ENCODE measurements around the gene MFAP4. TPM values are rescaled to one million over a fixed set of nuclear protein-coding genes. Genes with fewer than 3 reads are reported as not detected.

Gene MFAP4
- total RNA-seq, 1 experiment from 2014 or later, result not detected

DNA sequence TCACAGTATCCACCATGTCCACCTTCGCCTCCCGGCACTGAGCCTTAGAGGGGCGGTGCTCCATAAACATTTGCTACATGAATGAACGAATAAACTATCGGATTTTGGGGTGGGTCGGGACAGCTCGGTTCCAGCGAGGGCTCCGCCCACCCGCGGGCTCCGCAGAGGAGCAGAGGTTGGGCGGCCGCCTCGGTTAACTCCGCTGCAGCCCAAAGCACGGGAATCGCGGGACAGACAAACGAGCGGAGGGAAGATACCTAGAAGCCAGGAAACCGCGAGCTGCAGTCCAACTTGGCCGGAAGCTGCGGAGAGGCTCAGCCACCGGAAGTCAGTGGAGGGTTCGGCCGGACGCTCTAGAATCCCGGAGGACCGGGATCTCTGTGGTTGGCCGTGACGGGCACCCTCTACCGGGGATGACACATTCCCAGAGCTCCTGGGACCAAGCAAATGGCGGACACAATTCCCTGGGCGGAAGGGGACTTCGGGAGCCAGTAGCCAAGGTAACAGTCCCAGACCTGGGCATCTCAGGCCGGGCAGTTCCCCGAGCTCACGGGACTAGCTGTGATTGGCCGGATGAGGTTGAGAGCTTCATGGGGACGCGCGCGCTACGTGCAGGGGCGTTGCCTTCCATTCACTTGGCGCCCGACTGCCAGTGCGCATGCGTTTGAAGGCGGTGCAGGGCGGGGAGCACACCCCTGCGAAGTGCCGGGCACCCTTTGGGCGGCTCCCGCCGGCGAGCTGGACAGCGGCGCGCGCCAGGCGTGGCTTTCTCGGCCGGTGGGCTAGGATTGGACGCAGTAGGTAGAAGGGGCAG, 9.2 kb downstream of the MFAP4 start:
- intact Hi-C loops (cut with micrococcal nuclease; ENCODE audit: unreplicated experiment), result no loop called here
- H3K79me2 ChIP-seq (ENCODE audit: low read depth), result peaks cover 26% of the 10 kb centered on the region
- TF ChIP-seq, protein P1, sequence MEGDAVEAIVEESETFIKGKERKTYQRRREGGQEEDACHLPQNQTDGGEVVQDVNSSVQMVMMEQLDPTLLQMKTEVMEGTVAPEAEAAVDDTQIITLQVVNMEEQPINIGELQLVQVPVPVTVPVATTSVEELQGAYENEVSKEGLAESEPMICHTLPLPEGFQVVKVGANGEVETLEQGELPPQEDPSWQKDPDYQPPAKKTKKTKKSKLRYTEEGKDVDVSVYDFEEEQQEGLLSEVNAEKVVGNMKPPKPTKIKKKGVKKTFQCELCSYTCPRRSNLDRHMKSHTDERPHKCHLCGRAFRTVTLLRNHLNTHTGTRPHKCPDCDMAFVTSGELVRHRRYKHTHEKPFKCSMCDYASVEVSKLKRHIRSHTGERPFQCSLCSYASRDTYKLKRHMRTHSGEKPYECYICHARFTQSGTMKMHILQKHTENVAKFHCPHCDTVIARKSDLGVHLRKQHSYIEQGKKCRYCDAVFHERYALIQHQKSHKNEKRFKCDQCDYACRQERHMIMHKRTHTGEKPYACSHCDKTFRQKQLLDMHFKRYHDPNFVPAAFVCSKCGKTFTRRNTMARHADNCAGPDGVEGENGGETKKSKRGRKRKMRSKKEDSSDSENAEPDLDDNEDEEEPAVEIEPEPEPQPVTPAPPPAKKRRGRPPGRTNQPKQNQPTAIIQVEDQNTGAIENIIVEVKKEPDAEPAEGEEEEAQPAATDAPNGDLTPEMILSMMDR (conservative IDR thresholded peaks at IDR 0.05), result 0 out of 2 replicates have a peak, but pooled peaks have one; percentile 21
- TF ChIP-seq EZH2 (IDR thresholded peaks at IDR 0.05; ENCODE audit: low read depth), result no peak
- H4K20me1 ChIP-seq (ENCODE audit: insufficient read depth), result no peaks in the 10 kb centered on the region
- peak; percentile 97 to 100 for DNase-seq
- peak overlapping the region; percentile 89 for H3K4me2 ChIP-seq
- CTCF ChIA-PET, result interaction anchor here (0.6 to 1.9 kb wide), 5 partner anchors 15 to 1922 kb away, joined by 3 to 27 read pairs (median 3); partner anchors contain the start of gene B9D1
- peaks cover 16% of the 10 kb centered on the region for H3F3A ChIP-seq (ENCODE audit: insufficient read depth, low read depth)
- TSS peak; percentile 69 for BruUV-seq (replicated peaks)
- 0 out of 2 replicates have a peak, but pooled peaks cover 7% of the 10 kb centered on the region for H3K36me3 ChIP-seq (ENCODE audit: low read depth)
- no peaks in the 10 kb centered on the region for H3K9me3 ChIP-seq (ENCODE audit: insufficient read depth, low read depth)
- no peaks in the 10 kb centered on the region for H3K27me3 ChIP-seq (ENCODE audit: insufficient read depth, low read depth)
- H3K27ac ChIP-seq, result peak overlapping the region; percentile 79
- peaks cover 19% of the 10 kb centered on the region for H3K4me1 ChIP-seq (replicated peaks; ENCODE audit: insufficient read depth)
- POLR2A ChIA-PET (ENCODE audit: unreplicated experiment), result interaction anchor here (0.5 to 1.5 kb wide), 26 partner anchors 9 to 1458 kb away, joined by 3 to 21 read pairs (median 4); partner anchors contain the start of genes ALDH3A1, ALDH3A2, B9D1 and MFAP4
- no peaks in the 10 kb centered on the region for H3K9me2 ChIP-seq (ENCODE audit: insufficient read depth)
- H3K4me3 ChIP-seq, result peak overlapping the region; percentile 79
- H2AFZ ChIP-seq, result peak overlapping the region; percentile 92

DNA sequence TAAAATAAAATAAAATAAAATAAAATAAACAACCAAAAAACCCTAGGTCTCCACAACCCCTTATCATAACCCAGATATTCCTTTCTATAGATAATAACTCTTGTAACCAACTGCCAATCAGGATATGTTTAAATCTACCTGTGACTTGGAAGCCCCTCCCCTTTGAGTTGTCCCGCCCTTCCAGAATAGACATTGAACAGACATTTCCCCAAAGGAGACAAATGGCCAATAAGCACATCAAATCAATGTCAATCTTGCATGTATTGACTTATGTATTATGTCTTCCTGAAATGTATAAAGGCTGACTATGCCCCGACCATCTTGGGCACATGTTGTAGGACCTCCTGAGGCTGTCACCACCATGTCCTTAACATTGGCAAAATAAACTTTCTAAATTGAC, 10.2 kb downstream of the MFAP4 start:
- intact Hi-C loops (cut with micrococcal nuclease; ENCODE audit: unreplicated experiment), result no loop called here
- peak overlapping the region; percentile 92 for H2AFZ ChIP-seq

DNA sequence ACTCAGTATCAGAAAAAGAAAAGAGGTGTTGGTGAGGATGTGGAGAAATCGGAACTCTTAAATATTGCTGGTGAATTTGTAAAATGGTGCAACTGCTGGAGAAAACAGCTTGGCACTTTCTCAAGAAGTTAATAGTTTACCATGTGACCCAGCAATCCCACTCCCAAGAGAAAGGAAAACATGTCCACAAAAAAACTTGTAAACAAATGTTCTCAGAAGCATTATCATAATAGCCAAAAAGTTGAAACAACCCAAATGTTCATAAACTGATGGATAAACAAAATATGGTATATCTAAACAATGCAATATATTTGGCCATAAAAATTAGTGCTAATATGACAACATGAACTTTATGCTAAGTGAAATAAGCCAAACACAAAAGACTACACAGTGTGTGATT, 11.3 kb downstream of the MFAP4 start:
- H3K79me2 ChIP-seq (ENCODE audit: low read depth), result peaks cover 26% of the 10 kb centered on the region
- H3K27ac ChIP-seq, result no peak overlapping the region
- intact Hi-C loops (cut with micrococcal nuclease; ENCODE audit: unreplicated experiment), result no loop called here
- DNase-seq, result no peak
- peak overlapping the region; percentile 89 for H3K4me2 ChIP-seq
- no peaks in the 10 kb centered on the region for H4K20me1 ChIP-seq (ENCODE audit: insufficient read depth)
- no peaks in the 10 kb centered on the region for H3K27me3 ChIP-seq (ENCODE audit: insufficient read depth, low read depth)
- peaks cover 19% of the 10 kb centered on the region for H3K4me1 ChIP-seq (replicated peaks; ENCODE audit: insufficient read depth)
- ChIA-PET CTCF (no interaction called here), POLR2A (ENCODE audit: unreplicated experiment) (no interaction called here)
- peaks cover 16% of the 10 kb centered on the region for H3F3A ChIP-seq (ENCODE audit: insufficient read depth, low read depth)
- no peaks in the 10 kb centered on the region for H3K9me2 ChIP-seq (ENCODE audit: insufficient read depth)
- no peaks in the 10 kb centered on the region for H3K36me3 ChIP-seq (ENCODE audit: low read depth)
- no peaks in the 10 kb centered on the region for H3K9me3 ChIP-seq (ENCODE audit: insufficient read depth, low read depth)
- TF ChIP-seq EZH2 (IDR thresholded peaks at IDR 0.05; ENCODE audit: low read depth), result no peak
- TF ChIP-seq, protein P1 (conservative IDR thresholded peaks at IDR 0.05), result no peak
- H3K4me3 ChIP-seq, result no peak overlapping the region
- BruUV-seq (replicated peaks), result TSS peak; percentile 12
- no peak overlapping the region for H2AFZ ChIP-seq

More for the DNA sequence above, 10.2 kb downstream of the MFAP4 start:
- no TSS peak for BruUV-seq (replicated peaks)
- Histone ChIP-seq H3K9me2 (ENCODE audit: insufficient read depth) (no peaks in the 10 kb centered on the region), H3K4me3 (peak overlapping the region; percentile 79), H3K36me3 (ENCODE audit: low read depth) (no peaks in the 10 kb centered on the region), H3K4me2 (peak overlapping the region; percentile 89), H3K27ac (peak overlapping the region; percentile 79), H3K4me1 (replicated peaks; ENCODE audit: insufficient read depth) (peaks cover 19% of the 10 kb centered on the region), H4K20me1 (ENCODE audit: insufficient read depth) (no peaks in the 10 kb centered on the region), H3K79me2 (ENCODE audit: low read depth) (peaks cover 26% of the 10 kb centered on the region), H3F3A (ENCODE audit: insufficient read depth, low read depth) (peaks cover 16% of the 10 kb centered on the region), H3K9me3 (ENCODE audit: insufficient read depth, low read depth) (no peaks in the 10 kb centered on the region), H3K27me3 (ENCODE audit: insufficient read depth, low read depth) (no peaks in the 10 kb centered on the region)
- ChIA-PET POLR2A (ENCODE audit: unreplicated experiment) (interaction anchor here (0.6 to 1.1 kb wide), 5 partner anchors 72 to 448 kb away, joined by 3 to 18 read pairs (median 4); no protein-coding TSS in a partner anchor), CTCF (interaction anchor here (1.9 kb wide), 1 partner anchor 14 kb away, joined by 27 read pairs; the partner anchor contains the start of gene B9D1)
- TF ChIP-seq, protein P1 (conservative IDR thresholded peaks at IDR 0.05), result no peak
- peak in 1 of 2 experiments; percentile 40 for DNase-seq

Measured in PC-9 (cell line).